MG63 (cell line): ENCODE data around the gene GGA3. TPM values are rescaled to one million over a fixed set of nuclear protein-coding genes. Genes with fewer than 3 reads are reported as not detected.

Source experiments
- DNase-seq: peaks from one replicate; pipeline ENCODE4 v3.0.0-alpha.2; 2020
- H3K27me3 ChIP-seq: fragments of 250-450 bp; sonication (Bioruptor Pico); 2 replicates; pipeline ENCODE4 v1.5.1; 2020; ENCODE audit warnings: mild to moderate bottlenecking, moderate library complexity
- H3K36me3 ChIP-seq: fragments of 250-450 bp; sonication (Bioruptor Pico); 2 replicates; pipeline ENCODE4 v1.5.1; 2020; ENCODE audit warnings: mild to moderate bottlenecking, moderate library complexity
- H3K4me3 ChIP-seq: fragments of 250-450 bp; sonication (Bioruptor Pico); 2 replicates; pipeline ENCODE4 v1.5.1; 2020; ENCODE audit warnings: mild to moderate bottlenecking, moderate library complexity
- H3K9me3 ChIP-seq: fragments of 250-450 bp; sonication (Bioruptor Pico); 2 replicates; pipeline ENCODE4 v1.5.1; 2020; ENCODE audit warnings: mild to moderate bottlenecking, moderate library complexity
- total RNA-seq: library from RNA; depleted of rRNA; stranded (reverse); fragments of >200 nt; shearing (Covaris generic); gene quantifications from 2 replicates; pipeline ENCODE4 v1.2.3, GENCODE V29; 2014; ENCODE audit warnings: low replicate concordance

Gene GGA3
- total RNA-seq, 1 experiment from 2014 or later = 9.2 TPM

- Histone ChIP-seq H3K27me3 (no peaks in the 10 kb centered on the region), H3K9me3 (no peaks in the 10 kb centered on the region), H3K4me3 (no peak overlapping the region), H3K36me3 (peaks cover 89% of the 10 kb centered on the region)
- no peak for DNase-seq
Observed at GRCh38 chr17:75239778-75240393, 21.5 kb downstream of the GGA3 start.

DNA sequence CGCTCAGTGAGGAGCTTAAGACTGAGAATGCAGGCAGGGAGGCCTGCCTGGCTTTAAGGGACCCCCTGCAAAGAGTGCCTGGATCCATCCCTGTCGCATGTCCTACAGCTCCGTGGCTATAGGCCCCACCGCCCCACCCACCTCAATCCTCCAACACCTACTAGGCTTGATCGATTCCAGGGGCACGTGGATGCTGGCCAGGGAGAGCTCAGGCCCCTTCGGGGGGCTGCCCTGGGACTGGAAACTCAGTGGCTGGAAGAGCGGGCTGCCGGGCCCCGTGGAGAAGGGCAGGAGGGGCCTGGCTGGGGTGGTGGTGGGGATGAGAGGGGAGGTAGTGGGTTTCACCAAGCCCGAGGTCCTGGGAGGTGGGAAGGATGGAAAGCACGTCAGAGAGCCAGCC lies 22.2 kb downstream of the GGA3 start:
- Histone ChIP-seq H3K4me3 (no peak overlapping the region), H3K36me3 (peaks cover 89% of the 10 kb centered on the region), H3K27me3 (no peaks in the 10 kb centered on the region), H3K9me3 (no peaks in the 10 kb centered on the region)
- DNase-seq = no peak

- DNase-seq = peak; percentile 58
- Histone ChIP-seq H3K27me3 (no peaks in the 10 kb centered on the region), H3K9me3 (no peaks in the 10 kb centered on the region), H3K36me3 (peaks cover 88% of the 10 kb centered on the region), H3K4me3 (no peak overlapping the region)
Observed at GRCh38 chr17:75238684-75239191, 22.7 kb downstream of the GGA3 start.

DNA sequence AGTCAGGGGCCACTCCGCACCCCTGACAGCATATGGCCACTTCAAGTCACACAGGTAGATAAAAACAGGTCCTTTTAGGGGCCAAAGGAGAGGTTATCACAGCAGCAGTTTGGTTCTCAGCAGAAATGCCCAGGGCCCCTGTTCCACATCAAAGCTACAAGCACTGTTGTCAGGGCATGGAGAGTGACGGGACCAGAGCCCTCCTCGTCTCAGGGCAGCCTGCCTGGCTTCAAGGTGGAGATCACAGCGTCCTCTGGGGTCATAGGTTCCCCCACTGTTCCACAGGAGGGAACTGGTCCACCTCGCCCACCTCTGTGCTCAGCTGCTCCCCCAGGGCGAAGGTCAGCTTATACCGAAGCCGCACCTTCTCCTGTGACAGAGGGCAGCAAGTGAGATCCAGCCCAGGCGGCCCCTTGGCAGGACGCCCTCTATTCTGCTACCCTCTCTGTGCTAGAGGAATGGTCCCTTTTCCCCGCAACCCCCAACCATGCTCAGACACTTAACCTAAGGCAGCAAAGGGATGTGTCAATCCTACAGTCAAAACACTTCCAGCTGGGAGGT lies 23.3 kb downstream of the GGA3 start:
- no peak for DNase-seq
- Histone ChIP-seq H3K9me3 (no peaks in the 10 kb centered on the region), H3K4me3 (no peak overlapping the region), H3K27me3 (no peaks in the 10 kb centered on the region), H3K36me3 (peaks cover 86% of the 10 kb centered on the region)

GRCh38 chr17:75237100-75238014 lies 24.0 kb downstream of the GGA3 start:
- Histone ChIP-seq H3K4me3 (no peak overlapping the region), H3K36me3 (peaks cover 86% of the 10 kb centered on the region), H3K27me3 (no peaks in the 10 kb centered on the region), H3K9me3 (no peaks in the 10 kb centered on the region)
- DNase-seq = no peak

DNA sequence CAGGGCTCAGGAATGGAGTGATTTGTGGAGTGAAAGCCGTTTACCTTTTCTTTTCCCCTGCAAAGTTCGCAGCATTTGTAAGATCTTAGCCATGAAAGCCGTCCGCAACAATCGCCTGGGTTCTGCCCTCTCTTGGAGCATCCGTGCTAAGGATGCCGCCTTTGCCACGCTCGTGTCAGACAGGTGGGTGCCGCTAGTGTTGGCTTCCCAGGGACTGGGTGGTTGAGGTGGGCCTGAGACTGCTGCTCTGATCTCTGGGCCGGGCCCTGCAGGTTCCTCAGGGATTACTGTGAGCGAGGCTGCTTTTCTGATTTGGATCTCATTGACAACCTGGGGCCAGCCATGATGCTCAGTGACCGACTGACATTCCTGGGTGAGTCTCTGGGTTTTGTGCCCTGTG lies 28.6 kb downstream of the GGA3 start:
- Histone ChIP-seq H3K4me3 (no peak overlapping the region), H3K27me3 (no peaks in the 10 kb centered on the region), H3K9me3 (no peaks in the 10 kb centered on the region), H3K36me3 (peaks cover 84% of the 10 kb centered on the region)
- no peak for DNase-seq

DNA sequence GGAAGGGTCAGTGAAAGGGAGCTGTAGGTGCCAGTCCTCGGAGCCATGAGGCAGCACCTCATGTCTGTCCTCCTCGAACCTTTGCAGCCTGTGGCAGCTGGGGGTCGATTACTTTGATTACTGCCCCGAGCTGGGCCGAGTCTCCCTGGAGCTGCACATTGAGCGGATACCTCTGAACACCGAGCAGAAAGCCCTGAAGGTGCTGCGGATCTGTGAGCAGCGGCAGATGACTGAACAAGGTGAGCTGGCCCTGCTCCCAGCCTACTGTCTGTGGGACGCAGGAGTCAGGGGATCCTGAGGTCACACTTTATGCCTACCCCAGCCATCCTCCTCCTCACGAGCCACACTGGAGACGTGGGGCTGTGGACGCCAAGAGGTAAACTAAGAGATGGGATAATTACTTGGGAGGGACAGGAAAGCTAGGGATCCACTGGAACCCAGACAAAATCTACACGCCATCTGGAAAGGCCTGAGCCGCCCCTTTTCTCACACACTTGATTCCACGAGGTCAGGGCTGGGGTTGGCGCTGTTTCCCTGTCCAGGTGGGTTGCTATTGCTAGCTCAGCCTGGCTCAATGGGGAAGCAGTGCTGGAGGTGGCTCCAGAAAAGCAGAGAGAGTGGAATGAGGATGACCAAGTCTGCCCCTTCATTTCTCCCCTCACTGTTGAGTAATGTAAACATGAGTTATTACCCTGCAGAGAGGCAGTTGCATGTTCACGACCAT lies 29.5 kb downstream of the GGA3 start:
- no peaks in the 10 kb centered on the region for H3K27me3 ChIP-seq
- H3K4me3 ChIP-seq = no peak overlapping the region
- H3K9me3 ChIP-seq = no peaks in the 10 kb centered on the region
- no peak for DNase-seq
- H3K36me3 ChIP-seq = peaks cover 80% of the 10 kb centered on the region

- Histone ChIP-seq H3K4me3 (no peak overlapping the region), H3K9me3 (no peaks in the 10 kb centered on the region), H3K27me3 (no peaks in the 10 kb centered on the region), H3K36me3 (peaks cover 81% of the 10 kb centered on the region)
- DNase-seq = no peak
Observed at GRCh38 chr17:75231071-75231470, 30.3 kb downstream of the GGA3 start.

DNA sequence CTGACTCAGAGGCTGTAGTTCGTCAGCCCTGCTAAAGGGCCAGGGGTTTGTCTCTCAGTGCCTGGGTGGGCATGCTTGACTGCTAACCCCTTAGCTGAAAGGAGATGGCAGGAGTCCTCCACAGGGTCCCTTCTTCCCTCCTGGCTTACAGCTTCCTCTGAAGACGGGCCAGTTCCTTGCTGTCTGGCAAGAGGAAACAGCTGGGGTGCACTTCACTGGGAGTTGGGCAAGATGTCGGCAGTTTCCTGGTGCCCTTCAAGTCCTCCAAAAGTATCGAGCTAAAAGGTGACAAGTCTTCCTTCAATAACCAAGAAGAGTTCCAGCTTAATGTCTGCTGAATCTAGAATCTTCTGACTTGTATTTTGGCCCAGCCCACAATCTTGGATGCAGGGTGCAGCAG lies 32.6 kb downstream of the GGA3 start:
- Histone ChIP-seq H3K4me3 (no peak overlapping the region), H3K27me3 (no peaks in the 10 kb centered on the region), H3K36me3 (peaks cover 80% of the 10 kb centered on the region), H3K9me3 (no peaks in the 10 kb centered on the region)
- no peak for DNase-seq

DNA sequence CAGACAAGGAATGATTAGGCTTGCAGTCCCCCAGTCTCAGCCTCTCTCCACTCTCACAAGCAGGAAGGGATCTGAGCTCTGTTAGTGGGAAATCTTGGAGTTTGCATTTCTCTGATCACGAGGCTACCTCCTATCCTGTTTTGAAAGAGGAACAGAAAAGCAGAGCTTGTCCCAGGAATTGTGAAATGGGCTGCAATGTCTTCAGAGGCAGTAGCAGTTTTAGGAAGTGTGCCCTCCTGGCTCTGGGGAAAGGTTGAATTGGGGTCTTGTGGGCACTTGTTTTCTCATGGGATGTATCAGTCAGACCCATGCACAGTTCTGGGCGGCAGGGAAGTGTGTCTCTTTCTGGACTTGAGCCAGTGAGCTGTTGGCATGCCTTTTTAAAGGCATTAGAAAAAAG lies 33.1 kb downstream of the GGA3 start:
- Histone ChIP-seq H3K36me3 (peaks cover 82% of the 10 kb centered on the region), H3K4me3 (no peak overlapping the region), H3K27me3 (no peaks in the 10 kb centered on the region), H3K9me3 (no peaks in the 10 kb centered on the region)
- no peak for DNase-seq

GRCh38 chr17:75227729-75228128 lies 33.7 kb downstream of the GGA3 start:
- no peak overlapping the region for H3K4me3 ChIP-seq
- H3K27me3 ChIP-seq = no peaks in the 10 kb centered on the region
- no peaks in the 10 kb centered on the region for H3K9me3 ChIP-seq
- peaks cover 83% of the 10 kb centered on the region for H3K36me3 ChIP-seq
- DNase-seq = no peak

DNA sequence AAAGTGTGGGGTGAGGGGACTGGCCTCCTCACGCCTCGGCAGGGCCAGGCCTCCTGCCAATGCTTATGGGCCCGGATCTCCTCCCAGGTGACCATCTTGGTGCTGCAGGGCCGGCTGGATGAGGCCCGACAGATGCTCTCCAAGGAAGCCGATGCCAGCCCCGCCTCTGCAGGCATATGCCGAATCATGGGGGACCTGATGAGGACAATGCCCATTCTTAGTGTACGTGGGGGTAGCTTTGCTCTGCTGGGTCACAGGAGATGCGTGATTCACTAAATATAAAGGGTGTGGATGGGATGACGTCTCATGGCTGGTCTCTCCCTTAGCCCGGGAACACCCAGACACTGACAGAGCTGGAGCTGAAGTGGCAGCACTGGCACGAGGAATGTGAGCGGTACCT lies 36.4 kb downstream of the GGA3 start:
- H3K36me3 ChIP-seq = peaks cover 82% of the 10 kb centered on the region
- H3K9me3 ChIP-seq = no peaks in the 10 kb centered on the region
- no peaks in the 10 kb centered on the region for H3K27me3 ChIP-seq
- DNase-seq = no peak
- no peak overlapping the region for H3K4me3 ChIP-seq

- H3K9me3 ChIP-seq = no peaks in the 10 kb centered on the region
- H3K36me3 ChIP-seq = peaks cover 88% of the 10 kb centered on the region
- no peak for DNase-seq
- no peak overlapping the region for H3K4me3 ChIP-seq
- H3K27me3 ChIP-seq = no peaks in the 10 kb centered on the region
Observed at GRCh38 chr17:75219815-75220214, 41.6 kb downstream of the GGA3 start.

DNA sequence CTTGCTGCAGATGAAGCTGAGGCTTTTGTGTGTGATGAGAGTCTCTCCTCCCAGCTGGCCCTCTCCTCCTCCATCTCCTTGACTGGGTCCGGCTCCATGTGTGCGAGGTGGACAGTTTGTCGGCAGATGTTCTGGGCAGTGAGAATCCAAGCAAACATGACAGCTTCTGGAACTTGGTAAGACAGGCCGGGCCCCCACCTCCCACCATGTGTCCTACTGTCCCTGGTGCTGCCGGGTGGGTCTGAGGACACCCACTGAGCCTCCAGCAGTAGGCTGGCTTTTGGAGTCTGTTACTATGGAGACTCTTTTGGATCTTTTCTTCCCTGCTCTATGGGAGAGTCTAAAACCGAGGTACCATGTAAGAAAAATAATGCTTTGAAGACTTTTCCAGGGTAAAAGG lies 43.3 kb downstream of the GGA3 start:
- Histone ChIP-seq H3K9me3 (no peaks in the 10 kb centered on the region), H3K27me3 (no peaks in the 10 kb centered on the region), H3K4me3 (no peak overlapping the region), H3K36me3 (peaks cover 90% of the 10 kb centered on the region)
- no peak for DNase-seq

DNA sequence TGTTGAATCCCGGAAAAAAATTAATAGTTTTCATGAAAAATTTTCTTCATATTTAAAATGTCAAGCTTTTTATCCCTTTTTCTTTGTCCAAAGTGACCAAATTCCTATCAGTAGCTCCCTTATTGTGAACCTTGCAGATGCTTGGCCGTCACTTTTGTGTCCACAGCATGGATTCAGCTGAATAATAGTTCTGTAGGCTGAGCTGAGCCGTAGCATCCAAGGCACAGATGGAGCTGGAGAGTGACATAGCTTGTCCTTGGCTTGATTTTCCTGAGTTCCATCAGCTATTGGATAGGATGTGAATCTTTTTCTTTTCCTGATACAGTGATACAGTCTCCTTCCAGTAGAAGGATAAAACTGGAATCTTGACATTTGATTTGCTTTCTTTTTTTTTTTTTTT lies 52.3 kb downstream of the GGA3 start:
- H3K4me3 ChIP-seq = no peak overlapping the region
- DNase-seq = no peak
- H3K9me3 ChIP-seq = no peaks in the 10 kb centered on the region
- H3K27me3 ChIP-seq = no peaks in the 10 kb centered on the region
- peaks cover 54% of the 10 kb centered on the region for H3K36me3 ChIP-seq

- no peak for DNase-seq
- Histone ChIP-seq H3K36me3 (peaks cover 45% of the 10 kb centered on the region), H3K9me3 (no peaks in the 10 kb centered on the region), H3K27me3 (no peaks in the 10 kb centered on the region), H3K4me3 (no peak overlapping the region)
Observed at GRCh38 chr17:75208161-75208560, 53.2 kb downstream of the GGA3 start.

DNA sequence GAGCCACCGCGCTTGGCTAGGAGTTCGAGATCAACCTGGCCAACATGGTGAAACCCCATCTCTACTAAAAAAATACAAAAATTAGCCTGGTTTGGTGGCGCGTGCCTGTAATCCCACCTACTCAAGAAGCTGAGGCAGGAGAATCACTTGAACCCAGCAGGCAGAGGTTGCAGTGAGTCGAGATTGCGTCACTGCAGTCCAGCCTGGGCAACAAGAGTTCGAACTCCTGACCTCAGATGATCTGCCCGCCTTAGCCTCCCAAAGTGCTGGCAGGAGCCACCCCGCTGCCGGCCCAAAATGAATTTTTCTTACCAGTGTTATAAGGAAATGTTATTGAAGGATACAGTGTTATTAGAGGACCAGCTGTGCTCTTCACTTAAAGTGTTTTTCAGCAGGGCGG lies 53.6 kb downstream of the GGA3 start:
- no peak for DNase-seq
- no peak overlapping the region; the same call in 1 of the 2 replicates for H3K4me3 ChIP-seq
- no peaks in the 10 kb centered on the region for H3K9me3 ChIP-seq
- no peaks in the 10 kb centered on the region for H3K27me3 ChIP-seq
- peaks cover 41% of the 10 kb centered on the region for H3K36me3 ChIP-seq
